Suppressor macrophage treated with lipopolysaccharide for 1 hour (primary cell): ENCODE measurements around the gene MPEG1.

Experiments
- DNase-seq, 3 donors: peaks; one replicate each; pipeline ENCODE4 v3.0.0-alpha.2; 2020 to 2022

MPEG1 gene

DNA sequence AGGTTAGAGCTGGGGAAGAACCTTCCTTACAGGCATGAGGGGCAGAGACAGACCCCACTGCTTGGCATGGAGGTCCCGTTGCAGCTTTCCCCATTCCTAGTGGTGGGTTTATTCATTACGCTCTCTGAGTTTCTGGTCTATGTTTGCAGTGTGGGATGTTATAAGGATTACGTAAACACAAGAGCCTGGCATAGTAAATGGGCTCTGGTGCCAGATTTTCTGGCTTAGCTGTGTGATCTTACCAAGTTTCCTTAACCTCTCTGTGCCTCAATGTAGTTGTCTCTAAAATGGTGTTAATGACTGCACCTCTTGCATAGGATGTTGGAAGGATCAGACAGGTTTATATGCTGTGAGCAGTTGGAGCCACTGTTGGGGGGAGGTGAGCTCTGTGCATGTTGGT is 25.7 kb downstream of the MPEG1 start:
- DNase-seq, result no peak

DNA sequence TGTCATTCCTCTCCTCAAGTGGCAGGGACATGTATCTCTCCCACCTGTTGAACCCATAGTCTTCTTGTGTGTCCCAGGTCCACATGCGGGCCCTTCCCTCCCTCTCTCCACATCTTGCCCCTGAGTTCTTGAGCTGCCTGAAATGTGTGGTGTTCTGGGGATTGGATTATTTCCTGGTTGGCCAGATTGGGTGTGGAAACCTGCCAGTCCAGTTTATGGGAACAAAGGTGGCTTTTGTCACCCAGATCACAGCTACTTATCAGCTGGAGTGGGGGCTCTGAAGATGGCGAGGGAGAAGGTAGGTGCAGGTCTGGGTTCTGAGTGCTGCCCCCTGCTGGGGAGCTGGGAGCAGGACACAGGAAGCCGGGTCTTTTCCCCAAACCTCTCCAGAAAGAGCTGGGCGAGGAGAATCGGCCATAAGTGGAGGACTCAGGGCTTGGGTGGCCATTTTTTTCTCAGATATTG is 26.6 kb downstream of the MPEG1 start:
- peak in 1 of 3 donors; percentile 60 for DNase-seq

DNA sequence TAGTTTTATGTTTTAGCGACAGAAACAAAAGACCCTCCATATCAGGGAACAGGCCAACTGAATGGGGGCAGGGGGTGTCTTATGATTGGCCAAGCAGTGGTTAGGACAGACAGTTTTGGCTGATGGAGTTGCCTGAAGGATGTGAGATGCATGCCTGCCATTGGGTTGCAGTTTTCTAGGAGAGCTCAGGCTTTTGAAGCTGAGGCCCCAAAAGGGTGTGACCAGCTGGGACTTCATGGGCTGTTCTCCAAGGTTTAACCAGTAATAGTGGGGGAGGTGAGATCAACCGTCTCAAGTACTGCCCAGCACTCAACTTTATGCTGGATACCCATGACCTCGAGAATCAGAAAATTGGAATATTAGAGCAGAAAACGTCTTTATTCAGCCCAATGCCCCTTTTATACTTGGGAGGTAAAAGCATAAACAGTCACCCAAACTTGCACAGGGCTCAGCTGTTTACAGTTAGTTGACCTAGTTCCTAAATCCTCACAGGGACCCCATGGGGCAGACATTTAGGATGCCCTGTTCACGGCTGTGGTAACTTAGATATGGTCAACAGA is 27.3 kb downstream of the MPEG1 start:
- no peak for DNase-seq

DNA sequence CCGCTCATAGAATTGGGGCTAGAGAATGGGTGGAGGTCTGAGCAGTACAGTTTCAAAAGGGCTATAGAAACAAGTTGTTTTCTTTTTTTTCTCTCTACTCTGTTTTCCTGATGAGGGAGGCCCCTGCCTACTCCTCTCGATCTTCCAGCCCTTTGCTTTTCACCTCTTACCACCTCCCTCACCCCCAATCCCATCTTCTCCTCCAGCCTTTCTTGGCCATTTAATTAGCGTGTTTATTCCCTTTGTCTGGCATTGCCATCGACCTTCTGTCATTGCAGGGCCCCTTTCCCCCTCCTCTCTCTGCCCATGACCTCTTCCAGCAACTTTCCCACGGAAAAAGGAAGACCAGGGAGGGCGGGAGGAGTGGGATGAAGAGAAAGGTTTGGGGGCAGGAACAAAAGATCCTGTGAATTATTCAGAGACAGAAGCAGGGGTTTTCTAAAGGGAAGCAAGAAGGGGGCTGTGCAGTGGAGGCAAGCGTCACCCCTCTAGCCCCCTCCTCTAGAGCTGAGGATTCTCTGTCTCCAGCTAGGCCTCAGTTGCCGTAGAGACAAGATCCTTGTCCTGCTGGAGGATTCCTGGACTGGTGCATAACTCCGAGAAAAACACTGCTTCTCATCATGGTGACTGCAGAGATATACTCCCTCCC is 27.9 kb downstream of the MPEG1 start:
- DNase-seq, result no peak

DNA sequence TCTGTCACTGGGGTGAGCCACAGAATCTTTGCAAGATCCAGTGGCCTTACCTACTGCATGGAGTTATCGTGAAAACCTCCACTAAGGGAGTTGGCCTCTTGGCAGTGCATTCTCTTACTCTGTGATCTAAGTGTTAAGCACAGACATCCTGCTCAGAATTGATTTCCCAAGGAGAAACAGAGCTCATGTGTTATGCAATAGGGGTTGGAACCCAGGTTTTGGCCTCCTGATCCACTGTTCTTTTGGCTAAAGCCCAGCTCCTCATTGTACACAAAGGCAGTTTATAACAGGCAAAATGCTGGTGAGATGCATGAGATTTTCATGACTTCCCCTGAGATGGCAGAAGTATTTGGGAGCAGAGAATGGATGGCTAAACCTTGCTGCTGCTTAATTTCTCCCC is 29.0 kb downstream of the MPEG1 start:
- DNase-seq, result no peak

DNA sequence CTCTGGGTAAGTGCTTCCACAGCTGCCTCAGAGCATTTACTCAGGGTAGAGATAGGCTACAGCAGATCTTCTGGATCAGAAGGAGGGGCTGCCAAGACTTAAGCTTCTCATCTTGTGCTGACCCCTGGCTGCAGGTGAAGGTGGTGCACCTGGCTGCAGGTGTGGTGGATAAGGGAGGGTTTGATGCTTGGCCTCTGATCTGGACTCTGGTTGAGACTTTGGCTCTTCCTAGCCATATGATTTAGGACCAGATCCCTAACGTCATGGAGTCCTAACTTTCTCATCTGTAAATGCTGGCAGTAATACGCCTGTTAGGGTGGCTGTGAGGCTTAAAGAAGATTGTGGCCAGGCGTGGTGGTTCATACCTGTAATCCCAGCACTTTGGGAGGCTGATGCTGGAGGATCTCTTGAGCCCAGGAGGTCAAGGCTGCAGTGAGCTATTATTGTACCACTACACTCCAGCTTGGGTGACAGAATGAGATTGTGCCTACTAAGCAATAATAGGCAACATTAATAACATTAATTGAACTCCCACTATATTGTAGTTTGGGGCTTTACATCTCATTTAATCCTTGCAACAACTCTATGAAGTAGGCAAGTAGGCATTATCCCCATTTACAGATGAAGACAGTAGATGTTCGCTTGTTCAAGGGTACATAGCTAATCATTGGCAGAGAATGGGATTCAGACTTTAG is 30.1 kb downstream of the MPEG1 start:
- no peak for DNase-seq

DNA sequence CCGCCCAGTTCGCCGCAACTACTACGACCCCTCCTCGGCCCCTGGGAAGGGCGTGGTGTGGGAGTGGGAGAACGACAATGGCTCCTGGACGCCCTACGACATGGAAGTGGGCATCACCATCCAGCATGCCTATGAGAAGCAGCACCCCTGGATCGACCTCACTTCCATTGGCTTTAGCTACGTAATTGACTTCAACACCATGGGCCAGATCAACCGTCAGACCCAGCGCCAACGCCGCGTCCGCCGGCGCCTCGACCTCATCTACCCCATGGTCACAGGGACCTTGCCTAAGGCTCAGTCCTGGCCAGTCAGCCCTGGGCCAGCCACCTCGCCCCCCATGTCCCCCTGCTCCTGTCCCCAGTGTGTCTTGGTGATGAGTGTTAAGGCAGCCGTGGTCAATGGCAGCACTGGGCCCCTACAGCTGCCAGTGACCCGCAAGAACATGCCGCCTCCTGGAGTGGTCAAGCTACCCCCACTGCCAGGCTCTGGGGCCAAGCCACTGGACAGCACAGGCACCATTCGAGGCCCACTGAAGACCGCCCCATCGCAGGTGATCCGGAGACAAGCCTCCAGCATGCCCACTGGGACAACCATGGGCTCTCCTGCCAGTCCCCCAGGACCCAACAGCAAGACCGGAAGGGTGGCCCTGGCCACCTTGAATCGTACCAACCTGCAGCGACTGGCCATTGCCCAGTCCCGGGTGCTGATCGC is 30.8 kb downstream of the MPEG1 start:
- DNase-seq, result no peak

DNA sequence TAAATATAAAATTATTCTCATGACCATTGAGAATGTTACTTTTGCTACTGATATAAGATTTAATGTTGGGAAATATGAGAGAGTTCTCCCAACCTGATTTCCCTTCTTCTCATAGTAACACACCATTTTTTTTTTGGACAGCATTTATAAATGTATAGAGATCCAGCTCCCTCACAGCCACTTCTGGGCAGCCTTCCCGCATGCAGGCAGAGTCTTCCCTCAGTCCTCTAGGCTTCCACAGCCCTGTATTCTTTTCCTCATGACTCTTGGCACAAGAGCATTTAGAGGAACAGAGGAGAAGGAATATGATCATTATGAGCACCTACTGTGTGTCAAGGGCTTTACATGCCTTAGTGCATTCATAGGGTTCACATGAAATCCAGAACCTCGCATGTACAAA is 31.8 kb downstream of the MPEG1 start:
- no peak for DNase-seq

DNA sequence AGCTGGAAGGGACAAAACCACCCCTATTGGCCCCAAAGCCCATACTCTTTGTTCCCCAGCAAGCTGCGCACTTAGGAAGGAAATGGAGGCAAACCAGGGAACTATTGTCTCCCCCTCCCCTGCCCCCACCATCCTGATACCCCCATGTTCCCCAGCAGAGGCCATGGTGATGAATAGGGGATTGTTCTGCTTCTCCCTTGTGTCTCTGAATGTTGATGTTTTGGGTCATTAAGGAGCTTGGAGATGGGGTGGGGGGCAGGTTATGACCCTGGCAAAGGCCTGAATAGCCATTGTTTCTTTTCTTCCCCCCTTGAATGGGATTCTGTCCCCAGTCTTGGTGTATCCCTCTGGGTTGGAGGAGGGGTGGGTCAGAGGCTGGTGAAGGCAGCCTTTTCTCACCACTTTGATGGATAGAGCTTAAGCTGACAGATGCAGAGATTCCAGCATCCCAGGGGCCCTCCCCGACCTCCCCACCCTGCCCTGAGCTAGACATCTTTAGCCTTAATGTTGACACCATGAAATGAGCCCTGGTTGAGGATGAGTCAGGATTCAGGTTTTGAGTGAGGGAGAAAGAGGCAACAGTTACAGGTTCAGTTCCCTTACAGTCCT is 32.5 kb downstream of the MPEG1 start:
- no peak for DNase-seq

DNA sequence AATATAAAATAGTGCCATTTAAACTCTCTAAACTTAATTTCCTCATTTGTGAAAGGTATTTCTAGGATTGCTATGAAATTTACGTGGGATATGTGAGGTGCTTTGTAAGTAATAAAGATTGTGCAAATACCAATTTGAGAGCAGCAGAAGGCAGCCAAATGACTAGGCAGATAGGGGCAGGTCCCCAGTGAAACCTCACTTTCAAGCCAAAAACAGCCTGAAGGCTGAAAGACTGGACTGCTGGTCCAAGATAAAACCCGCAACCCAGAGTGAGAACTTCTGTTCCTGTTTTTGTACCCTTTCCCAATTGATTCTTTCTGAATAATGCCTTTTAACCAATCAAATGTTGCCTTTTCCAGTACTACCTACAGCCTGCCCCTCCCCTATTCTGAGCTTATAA is 33.6 kb downstream of the MPEG1 start:
- no peak for DNase-seq

DNA sequence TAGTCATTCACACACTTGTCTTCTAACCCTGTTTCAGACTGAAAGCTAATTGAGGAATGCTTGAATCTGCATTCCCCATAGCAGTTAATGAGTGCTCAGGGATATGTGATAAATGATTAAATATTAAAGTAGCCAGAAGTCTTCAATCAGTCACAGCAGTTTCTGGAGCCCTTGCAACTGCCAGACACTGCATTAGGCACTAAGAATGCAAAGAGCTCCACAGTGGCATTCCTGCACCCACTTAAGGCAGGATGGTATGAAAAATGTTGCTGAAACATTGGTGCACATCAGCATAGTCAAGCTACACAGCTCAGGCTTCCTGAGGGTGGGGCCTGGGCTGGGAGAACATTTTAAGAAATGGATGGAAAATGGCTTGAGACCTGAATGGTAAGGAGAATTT is 34.3 kb downstream of the MPEG1 start:
- no peak for DNase-seq

DNA sequence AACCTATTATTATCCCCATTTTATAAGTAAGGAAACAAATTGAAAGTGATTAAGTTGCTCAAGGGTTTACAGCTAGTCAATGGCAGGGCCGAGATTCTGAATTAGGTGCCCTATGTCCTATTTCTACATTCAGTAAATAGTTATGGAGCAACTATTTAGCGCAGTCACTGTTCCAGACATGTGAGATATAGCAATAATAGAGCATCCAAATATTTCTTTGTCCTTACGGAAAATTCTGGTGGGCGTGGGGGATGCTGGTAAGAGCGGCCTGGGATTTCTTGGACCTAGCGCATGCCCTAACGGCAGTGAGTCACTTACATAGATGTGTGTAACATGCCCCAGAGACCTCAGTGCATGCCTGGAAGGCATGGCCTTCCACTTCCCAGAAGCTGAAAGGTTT is 36.4 kb downstream of the MPEG1 start:
- no peak for DNase-seq

DNA sequence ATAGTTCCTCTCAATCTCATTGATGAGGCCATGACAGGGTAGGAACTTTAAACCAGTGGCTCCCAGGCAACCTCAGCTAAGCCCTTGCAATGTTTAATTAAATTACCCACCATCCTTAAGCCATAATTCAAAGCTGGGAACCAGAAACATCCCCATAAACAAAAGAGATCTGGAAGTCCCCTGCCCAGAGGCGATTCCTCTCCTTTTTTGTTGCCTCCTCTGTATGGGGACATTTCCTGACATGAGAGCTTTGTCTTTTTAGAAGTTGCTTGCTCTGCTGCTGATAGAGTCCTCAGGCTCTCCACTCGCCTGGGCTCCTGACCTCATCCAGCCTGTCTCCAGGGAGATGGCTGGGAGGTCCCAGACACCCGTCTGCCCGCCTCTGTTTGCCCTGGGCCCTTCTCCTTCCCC is 37.6 kb downstream of the MPEG1 start:
- peak in 2 of 3 donors; percentile 29 to 65 for DNase-seq

DNA sequence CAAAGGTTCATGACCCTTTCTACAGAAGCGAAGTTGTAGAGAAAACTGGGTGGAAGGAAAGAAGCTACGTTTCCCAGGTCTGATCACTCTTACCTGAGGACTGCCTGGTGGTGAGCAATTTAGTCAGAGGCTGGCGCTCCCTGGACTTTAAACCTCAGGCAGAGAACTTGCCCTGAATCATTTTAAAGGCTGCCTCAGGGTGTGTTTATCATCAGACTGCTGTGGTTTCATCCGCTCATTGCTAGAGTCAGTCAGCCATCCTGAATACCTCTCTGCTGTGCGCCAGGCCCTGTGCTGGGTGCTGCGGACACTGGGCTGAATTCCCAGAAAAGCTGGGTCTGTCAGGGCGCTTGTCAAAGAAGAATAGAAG is 38.1 kb downstream of the MPEG1 start:
- no peak for DNase-seq

DNA sequence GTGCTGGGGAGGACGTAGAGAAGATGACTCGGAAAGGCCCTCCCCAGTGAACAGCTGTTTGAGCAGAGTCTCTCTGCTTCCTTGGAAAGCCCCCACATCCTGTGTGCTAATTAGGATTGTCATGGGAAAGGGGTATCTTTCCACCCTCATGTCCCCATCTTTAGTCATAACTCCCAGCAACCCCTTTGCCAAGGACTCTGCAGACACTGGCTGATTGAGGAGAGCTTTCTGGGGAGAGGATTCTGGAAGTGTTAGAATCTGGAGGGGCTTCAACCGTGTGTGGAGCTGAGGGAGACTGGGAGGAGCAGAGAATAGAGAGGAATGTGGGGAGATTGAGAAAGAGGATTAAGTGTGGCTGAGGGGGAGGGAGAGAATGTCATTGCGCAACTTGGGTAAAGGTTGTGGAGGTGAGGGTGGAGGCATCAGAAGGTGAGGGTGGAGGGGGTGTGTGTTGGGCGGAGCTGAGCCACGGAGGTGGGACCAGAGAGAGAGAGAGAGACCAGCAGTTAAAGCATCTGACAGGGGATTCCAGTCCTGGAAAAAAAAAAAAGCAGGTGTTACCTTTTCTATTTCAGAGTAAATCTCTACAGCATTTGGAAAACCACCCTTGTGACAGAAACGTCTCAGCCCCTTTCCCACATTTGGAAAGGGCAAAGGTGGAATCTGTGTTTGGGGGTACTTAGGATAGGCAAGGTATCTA is 38.6 kb downstream of the MPEG1 start:
- DNase-seq, result peak; percentile 87 to 91 (median 90)

DNA sequence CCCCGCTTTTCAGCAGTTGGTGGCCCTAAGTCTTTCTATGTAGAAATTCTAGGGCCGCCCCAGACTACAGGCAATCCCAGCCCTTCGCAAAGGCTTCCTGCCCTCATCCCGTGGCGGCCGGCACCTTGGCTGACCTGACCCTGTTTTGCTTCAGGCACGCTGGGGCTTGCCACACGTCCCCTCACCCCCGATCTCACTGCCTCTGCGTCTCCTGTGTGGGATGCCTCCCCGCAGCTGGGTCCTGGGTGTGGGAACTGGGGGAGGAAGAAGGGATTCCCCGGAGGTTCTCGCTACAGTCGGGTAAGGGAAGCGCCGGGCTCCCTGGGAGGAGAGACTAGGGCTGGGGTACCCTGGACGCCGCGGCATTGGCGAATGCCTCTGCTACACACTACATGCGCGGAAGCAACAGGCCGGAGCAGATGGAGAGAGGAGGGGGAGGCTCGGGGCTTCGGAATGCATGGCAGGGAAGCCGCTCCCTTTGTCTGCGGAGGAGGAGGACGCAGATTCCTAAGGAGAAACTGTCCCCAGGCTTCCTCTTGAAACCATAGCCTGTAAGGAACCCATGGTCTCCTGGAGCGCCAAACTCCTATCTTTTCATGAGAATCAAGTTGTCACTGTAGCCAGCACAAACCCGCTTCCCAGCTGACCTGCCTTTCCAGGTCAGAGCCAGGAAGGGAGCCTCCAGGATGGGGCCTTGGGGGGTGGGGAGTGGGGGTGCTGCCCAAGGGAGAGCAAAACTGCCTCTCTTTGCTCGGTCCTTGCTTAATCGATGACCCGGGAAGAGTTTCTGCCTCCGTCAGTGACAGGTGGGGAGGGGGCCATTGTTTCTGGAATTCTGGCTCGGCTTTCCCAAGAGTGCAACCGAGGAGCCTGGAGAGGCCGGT is 39.4 kb downstream of the MPEG1 start:
- peak; percentile 78 to 92 (median 88) for DNase-seq

DNA sequence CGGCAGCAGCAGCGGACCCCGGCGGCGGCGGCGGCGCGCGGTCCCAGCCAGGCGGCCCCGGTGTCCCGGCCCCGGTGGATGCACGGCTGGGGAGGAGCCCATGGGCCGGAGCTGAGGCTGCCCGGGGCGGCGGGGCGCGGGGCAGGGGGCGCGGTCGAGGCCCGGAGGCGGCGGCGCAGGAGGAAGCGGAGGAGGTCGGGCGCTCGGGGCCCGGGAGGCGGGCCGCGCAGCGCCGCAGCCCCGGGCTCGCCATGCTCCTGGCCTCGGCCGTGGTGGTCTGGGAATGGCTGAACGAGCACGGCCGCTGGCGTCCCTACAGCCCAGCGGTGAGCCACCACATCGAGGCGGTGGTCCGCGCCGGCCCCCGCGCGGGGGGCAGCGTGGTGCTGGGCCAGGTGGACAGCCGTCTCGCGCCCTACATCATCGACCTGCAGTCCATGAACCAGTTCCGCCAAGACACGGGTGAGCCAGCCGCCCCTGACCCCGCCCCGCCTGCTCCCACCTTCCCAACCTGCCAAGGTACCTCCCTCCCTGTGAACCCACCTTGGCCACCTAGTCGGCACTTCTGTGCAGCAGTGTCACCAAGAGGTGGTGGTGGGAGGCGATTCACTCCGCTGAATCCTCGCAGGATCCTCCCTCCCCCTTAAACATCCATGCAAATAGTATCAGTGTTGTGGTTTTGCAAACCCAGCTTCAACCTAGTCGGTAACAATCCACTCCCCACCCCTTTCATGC is 40.2 kb downstream of the MPEG1 start:
- DNase-seq, result peak in 2 of 3 donors; percentile 40 to 70

DNA sequence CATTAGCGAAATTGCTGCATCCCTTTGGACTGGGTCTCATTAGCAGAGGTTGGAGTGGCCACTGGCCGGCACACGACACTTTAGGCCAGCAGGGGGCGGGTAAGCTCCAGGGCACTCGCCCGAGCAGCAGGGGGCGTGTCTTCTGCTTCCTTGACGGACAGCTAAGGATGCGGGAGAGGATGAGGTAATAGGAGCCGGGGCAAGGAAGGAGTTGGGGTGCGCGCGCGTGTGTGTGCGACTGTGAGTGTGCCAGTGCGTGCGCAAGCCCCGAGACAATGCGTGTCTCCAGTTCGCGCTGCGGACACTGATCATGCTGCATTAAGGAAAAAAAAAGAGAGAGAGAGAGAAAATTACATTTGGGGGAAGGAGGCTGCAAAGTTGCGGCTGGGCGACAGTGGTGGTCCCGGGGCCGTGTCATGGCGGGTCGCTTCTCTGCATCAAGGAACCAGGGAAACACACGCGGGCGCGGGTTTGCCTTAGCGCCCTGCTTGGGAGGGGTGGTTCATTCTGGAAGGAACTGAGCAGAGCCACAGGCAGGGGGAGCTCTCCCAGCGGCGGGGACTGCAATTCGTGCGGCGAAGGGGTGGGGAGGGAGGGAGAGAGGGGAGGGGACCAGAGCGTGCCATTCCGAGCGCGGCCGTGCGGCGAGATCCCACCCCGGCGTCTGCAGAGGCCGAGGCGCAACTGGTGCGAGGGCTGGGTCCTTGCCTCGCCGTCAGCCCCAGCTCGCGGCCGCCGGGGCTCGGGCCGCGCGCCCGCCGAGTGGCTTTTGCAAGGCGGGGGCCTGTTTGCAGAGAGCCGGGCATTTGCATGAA is 41.0 kb downstream of the MPEG1 start, which contains the start of gene DTX4:
DTX4 (plus strand) TSS at position 625 of the 815 bp plus-strand sequence. CDS start 464 bp downstream, outside the sequence.
- DNase-seq, result peak; percentile 93 to 97 (median 96)

DNA sequence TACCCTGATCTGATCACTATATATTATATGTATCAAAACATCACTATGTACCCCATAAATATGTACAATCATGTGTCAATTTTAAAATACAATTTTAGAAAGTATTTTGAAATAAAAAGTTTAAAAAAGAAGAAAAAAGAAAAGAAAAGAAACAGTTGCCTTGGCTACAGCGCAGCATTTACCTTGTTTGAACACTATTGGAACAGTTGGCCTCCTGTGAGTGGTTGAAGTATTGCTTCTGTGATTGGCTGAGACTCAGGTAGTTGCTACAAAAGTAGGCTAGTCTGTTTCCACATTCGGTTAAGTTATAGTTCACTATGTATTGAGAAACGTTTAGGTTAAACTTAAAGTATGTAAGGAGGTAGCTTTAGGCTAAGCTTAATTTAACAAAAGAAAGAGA is 48.7 kb downstream of the MPEG1 start:
- no peak for DNase-seq
